Keratinocyte (primary cell): ENCODE data around the gene LEFTY2.

Experiments
- EZH2 ChIP-seq: IDR thresholded peaks from one replicate; pipeline ENCODE4 v1.6.1; 2012; ENCODE audit warnings: inconsistent platforms, mild to moderate bottlenecking, low read length, moderate library complexity
- TF ChIP-seq, protein P1 (sequence below), 3 experiments: IDR thresholded peaks in 1 of 3; conservative IDR thresholded peaks in 1 of 3; optimal IDR thresholded peaks in 1 of 3; 2 replicates in 2 of 3; 3 replicates in 1 of 3; pipeline versions ENCODE3 to v1.5.1; 2011; ENCODE audit warnings: low read length in 3 of 3, mild to moderate bottlenecking in 3 of 3, moderate library complexity in 2 of 3, control low read depth in 1 of 3, inconsistent platforms in 1 of 3; ENCODE audit not compliant: insufficient read depth in 2 of 3; ENCODE audit errors: extremely low read depth in 1 of 3

GRCh38 chr1:225944951-225945350 lies 3.9 kb upstream of the LEFTY2 start:
- TF ChIP-seq, protein P1, sequence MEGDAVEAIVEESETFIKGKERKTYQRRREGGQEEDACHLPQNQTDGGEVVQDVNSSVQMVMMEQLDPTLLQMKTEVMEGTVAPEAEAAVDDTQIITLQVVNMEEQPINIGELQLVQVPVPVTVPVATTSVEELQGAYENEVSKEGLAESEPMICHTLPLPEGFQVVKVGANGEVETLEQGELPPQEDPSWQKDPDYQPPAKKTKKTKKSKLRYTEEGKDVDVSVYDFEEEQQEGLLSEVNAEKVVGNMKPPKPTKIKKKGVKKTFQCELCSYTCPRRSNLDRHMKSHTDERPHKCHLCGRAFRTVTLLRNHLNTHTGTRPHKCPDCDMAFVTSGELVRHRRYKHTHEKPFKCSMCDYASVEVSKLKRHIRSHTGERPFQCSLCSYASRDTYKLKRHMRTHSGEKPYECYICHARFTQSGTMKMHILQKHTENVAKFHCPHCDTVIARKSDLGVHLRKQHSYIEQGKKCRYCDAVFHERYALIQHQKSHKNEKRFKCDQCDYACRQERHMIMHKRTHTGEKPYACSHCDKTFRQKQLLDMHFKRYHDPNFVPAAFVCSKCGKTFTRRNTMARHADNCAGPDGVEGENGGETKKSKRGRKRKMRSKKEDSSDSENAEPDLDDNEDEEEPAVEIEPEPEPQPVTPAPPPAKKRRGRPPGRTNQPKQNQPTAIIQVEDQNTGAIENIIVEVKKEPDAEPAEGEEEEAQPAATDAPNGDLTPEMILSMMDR (optimal IDR thresholded peaks at IDR 0.05 in 1 of 3, IDR thresholded peaks at IDR 0.05 in 1 of 3, conservative IDR thresholded peaks at IDR 0.05 in 1 of 3; ENCODE audit: extremely low read depth in 1 of 3, insufficient read depth in 2 of 3, low read length in 3 of 3) = no peak
- no peak for TF ChIP-seq EZH2
